ENCODE data around the gene BIRC2.
A peak's percentile ranks its signal among the peaks of the same experiment; 100 is the strongest.

BIRC2 gene

DNA sequence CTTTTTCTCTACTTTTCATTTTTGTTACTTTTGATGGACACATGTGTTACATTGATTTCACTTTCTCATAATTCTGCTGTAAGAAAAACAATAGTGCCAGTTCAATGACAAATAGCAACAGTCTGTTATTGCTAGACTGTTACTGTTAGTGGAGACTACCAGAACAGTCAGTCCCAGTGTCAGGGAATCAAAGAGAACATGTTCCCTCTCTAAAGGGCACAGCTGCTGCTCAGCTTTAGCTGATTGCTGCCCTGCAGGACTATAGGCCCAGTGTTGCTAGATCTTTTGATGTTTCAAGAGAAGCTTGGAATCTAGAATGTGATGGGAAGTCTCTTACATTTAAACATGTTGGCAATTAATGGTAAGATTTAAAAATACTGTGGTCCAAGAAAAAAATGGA is 26.3 kb upstream of the BIRC2 start:
- in situ Hi-C loops (cut with HindIII; ENCODE audit: low sequenced_read_pairs) = loop anchor here (5.0 kb wide), 1 partner anchor 53 kb away; no protein-coding TSS in a partner anchor
- TF ChIP-seq, protein P1, sequence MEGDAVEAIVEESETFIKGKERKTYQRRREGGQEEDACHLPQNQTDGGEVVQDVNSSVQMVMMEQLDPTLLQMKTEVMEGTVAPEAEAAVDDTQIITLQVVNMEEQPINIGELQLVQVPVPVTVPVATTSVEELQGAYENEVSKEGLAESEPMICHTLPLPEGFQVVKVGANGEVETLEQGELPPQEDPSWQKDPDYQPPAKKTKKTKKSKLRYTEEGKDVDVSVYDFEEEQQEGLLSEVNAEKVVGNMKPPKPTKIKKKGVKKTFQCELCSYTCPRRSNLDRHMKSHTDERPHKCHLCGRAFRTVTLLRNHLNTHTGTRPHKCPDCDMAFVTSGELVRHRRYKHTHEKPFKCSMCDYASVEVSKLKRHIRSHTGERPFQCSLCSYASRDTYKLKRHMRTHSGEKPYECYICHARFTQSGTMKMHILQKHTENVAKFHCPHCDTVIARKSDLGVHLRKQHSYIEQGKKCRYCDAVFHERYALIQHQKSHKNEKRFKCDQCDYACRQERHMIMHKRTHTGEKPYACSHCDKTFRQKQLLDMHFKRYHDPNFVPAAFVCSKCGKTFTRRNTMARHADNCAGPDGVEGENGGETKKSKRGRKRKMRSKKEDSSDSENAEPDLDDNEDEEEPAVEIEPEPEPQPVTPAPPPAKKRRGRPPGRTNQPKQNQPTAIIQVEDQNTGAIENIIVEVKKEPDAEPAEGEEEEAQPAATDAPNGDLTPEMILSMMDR (IDR thresholded peaks at IDR 0.05; ENCODE audit: low read depth, low read length, missing control alignments) = no peak
- no peak overlapping the region for H3K4me3 ChIP-seq (ENCODE audit: low read depth, low read length)
- no peak for DNase-seq (ENCODE audit: low read depth)

DNA sequence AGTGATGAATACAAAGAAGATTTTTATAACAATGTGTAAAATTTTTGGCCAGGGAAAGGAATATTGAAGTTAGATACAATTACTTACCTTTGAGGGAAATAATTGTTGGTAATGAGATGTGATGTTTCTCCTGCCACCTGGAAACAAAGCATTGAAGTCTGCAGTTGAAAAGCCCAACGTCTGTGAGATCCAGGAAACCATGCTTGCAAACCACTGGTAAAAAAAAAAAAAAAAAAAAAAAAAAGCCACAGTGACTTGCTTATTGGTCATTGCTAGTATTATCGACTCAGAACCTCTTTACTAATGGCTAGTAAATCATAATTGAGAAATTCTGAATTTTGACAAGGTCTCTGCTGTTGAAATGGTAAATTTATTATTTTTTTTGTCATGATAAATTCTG is 24.5 kb upstream of the BIRC2 start:
- TF ChIP-seq, protein P1 (IDR thresholded peaks at IDR 0.05; ENCODE audit: low read depth, low read length, missing control alignments) = no peak
- no peak overlapping the region for H3K4me3 ChIP-seq (ENCODE audit: low read depth, low read length)
- no peak for DNase-seq (ENCODE audit: low read depth)
- in situ Hi-C loops (cut with HindIII; ENCODE audit: low sequenced_read_pairs) = loop anchor here (5.0 kb wide), 1 partner anchor 55 kb away; no protein-coding TSS in a partner anchor

DNA sequence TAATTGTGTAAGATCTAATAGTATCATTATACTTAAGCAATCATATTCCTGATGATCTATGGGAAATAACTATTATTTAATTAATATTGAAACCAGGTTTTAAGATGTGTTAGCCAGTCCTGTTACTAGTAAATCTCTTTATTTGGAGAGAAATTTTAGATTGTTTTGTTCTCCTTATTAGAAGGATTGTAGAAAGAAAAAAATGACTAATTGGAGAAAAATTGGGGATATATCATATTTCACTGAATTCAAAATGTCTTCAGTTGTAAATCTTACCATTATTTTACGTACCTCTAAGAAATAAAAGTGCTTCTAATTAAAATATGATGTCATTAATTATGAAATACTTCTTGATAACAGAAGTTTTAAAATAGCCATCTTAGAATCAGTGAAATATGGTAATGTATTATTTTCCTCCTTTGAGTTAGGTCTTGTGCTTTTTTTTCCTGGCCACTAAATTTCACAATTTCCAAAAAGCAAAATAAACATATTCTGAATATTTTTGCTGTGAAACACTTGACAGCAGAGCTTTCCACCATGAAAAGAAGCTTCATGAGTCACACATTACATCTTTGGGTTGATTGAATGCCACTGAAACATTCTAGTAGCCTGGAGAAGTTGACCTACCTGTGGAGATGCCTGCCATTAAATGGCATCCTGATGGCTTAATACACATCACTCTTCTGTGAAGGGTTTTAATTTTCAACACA is 23.3 kb upstream of the BIRC2 start:
- no peak overlapping the region for H3K4me3 ChIP-seq (ENCODE audit: low read depth, low read length)
- TF ChIP-seq, protein P1 (IDR thresholded peaks at IDR 0.05; ENCODE audit: low read depth, low read length, missing control alignments) = no peak
- peak; percentile 34 for DNase-seq (ENCODE audit: low read depth)
- in situ Hi-C loops (cut with HindIII; ENCODE audit: low sequenced_read_pairs) = loop anchor here (5.0 kb wide), 1 partner anchor 56 kb away; no protein-coding TSS in a partner anchor

DNA sequence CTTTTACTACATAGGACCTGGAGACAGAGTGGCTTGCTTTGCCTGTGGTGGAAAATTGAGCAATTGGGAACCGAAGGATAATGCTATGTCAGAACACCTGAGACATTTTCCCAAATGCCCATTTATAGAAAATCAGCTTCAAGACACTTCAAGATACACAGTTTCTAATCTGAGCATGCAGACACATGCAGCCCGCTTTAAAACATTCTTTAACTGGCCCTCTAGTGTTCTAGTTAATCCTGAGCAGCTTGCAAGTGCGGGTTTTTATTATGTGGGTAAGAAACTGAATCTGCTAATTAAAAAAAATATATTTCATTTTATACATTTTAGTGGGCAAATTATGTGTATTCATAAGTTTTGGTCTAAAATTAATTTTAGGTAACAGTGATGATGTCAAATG is 21.9 kb upstream of the BIRC2 start:
- H3K4me3 ChIP-seq (ENCODE audit: low read depth, low read length) = no peak overlapping the region
- TF ChIP-seq, protein P1 (IDR thresholded peaks at IDR 0.05; ENCODE audit: low read depth, low read length, missing control alignments) = no peak
- in situ Hi-C loops (cut with HindIII; ENCODE audit: low sequenced_read_pairs) = no loop called here
- no peak for DNase-seq (ENCODE audit: low read depth)

DNA sequence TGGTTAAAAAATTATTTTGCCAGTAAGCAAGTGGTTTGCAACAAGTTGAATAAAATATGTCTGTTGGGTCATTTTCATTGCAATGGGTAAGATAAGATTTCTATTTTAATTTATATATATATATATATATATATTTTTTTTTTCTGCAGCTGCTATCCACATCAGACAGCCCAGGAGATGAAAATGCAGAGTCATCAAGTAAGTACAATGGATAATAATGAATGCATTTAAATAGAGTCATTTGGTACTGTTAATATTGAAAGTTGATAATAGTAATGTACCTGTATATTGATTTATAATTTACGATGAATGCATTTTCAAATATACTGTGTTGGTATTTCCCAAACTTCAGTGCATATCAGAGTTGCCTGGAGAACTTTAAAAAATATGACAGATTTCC is 18.3 kb upstream of the BIRC2 start:
- TF ChIP-seq, protein P1 (IDR thresholded peaks at IDR 0.05; ENCODE audit: low read depth, low read length, missing control alignments) = no peak
- no peak for DNase-seq (ENCODE audit: low read depth)
- no peak overlapping the region for H3K4me3 ChIP-seq (ENCODE audit: low read depth, low read length)
- in situ Hi-C loops (cut with HindIII; ENCODE audit: low sequenced_read_pairs) = no loop called here

DNA sequence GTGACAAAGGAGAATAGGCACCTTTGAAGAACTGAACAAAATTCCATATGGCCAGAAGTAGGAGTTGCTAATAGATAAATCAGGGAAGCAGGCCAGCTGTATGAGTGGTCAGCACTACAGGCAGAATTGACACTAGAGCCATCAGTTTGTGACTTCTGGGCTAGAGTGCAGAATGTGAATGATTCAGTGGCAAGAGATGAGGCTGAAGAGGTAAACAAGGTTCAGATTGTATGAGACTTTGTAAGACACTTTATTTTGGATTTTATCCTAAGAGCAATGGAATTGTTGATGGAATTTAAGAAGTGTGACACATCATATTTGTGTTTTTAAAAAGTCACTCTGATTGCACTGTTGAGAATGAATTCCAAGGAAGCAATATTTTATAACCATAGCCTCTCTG is 16.8 kb upstream of the BIRC2 start:
- no peak for DNase-seq (ENCODE audit: low read depth)

More for the DNA sequence above, 16.8 kb upstream of the BIRC2 start:
- TF ChIP-seq, protein P1 (IDR thresholded peaks at IDR 0.05; ENCODE audit: low read depth, low read length, missing control alignments) = no peak
- no peak overlapping the region for H3K4me3 ChIP-seq (ENCODE audit: low read depth, low read length)
- in situ Hi-C loops (cut with HindIII; ENCODE audit: low sequenced_read_pairs) = no loop called here
